ENCODE measurements around the gene TMEM115.

DNA sequence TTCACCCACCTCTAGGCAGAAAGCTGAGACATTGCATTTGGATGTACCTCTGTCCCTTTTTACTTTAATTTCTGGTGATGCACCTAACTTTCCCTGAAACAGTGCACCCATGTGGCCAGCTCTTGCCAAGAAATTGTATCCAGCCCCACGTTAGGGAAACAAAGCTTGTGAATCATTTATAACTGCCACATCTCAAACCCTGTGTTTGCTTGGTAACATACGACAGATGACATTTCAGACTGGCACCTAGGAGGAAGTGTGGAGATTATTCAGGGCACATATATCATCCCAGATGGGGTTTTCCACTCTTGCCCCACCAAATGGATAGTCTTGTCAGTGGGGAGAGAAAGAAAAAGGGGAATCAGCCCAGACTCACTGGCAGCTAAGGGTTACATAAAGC, 6.5 kb downstream of the TMEM115 start:
- TF ChIP-seq, protein P1, sequence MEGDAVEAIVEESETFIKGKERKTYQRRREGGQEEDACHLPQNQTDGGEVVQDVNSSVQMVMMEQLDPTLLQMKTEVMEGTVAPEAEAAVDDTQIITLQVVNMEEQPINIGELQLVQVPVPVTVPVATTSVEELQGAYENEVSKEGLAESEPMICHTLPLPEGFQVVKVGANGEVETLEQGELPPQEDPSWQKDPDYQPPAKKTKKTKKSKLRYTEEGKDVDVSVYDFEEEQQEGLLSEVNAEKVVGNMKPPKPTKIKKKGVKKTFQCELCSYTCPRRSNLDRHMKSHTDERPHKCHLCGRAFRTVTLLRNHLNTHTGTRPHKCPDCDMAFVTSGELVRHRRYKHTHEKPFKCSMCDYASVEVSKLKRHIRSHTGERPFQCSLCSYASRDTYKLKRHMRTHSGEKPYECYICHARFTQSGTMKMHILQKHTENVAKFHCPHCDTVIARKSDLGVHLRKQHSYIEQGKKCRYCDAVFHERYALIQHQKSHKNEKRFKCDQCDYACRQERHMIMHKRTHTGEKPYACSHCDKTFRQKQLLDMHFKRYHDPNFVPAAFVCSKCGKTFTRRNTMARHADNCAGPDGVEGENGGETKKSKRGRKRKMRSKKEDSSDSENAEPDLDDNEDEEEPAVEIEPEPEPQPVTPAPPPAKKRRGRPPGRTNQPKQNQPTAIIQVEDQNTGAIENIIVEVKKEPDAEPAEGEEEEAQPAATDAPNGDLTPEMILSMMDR (IDR thresholded peaks at IDR 0.05) = peak in 3 of 6 experiments; percentile 25 to 36 (median 25)
- no peak for TF ChIP-seq POLR2A (IDR thresholded peaks at IDR 0.05)
